ENCODE results near the gene ALK.

ALK gene

GRCh38 chr2:29212009-29212408, 709.4 kb downstream of the ALK start:
- DNase-seq: no peak

GRCh38 chr2:29209551-29209950, 711.8 kb downstream of the ALK start:
- DNase-seq: no peak

GRCh38 chr2:29207352-29208148, 713.8 kb downstream of the ALK start:
- DNase-seq: no peak

GRCh38 chr2:29206941-29207340, 714.4 kb downstream of the ALK start:
- no peak for DNase-seq

GRCh38 chr2:29202819-29203495, 718.4 kb downstream of the ALK start:
- DNase-seq: no peak

GRCh38 chr2:29201979-29202378, 719.4 kb downstream of the ALK start:
- DNase-seq: no peak

- peak; percentile 73 for DNase-seq
Observed at GRCh38 chr2:29196792-29197788, 724.3 kb downstream of the ALK start.

GRCh38 chr2:29195796-29196195, 725.6 kb downstream of the ALK start:
- no peak for DNase-seq

GRCh38 chr2:29193681-29194080, 727.7 kb downstream of the ALK start:
- DNase-seq: no peak

GRCh38 chr2:29193111-29193510, 728.3 kb downstream of the ALK start:
- no peak for DNase-seq

- DNase-seq: no peak
Observed at GRCh38 chr2:29192526-29192925, 728.9 kb downstream of the ALK start.

- no peak for DNase-seq
Observed at GRCh38 chr2:29191817-29192216, 729.6 kb downstream of the ALK start.

- no peak for DNase-seq
Observed at GRCh38 chr2:29189052-29189451, 732.3 kb downstream of the ALK start.

- DNase-seq: no peak
Observed at GRCh38 chr2:29187926-29188325, 733.5 kb downstream of the ALK start.

GRCh38 chr2:29186817-29187216, 734.6 kb downstream of the ALK start:
- no peak for DNase-seq

- DNase-seq: no peak
Observed at GRCh38 chr2:29184531-29184930, 736.9 kb downstream of the ALK start.

- DNase-seq: no peak
Observed at GRCh38 chr2:29182920-29183319, 738.5 kb downstream of the ALK start.

GRCh38 chr2:29182334-29182733, 739.1 kb downstream of the ALK start:
- no peak for DNase-seq

GRCh38 chr2:29175338-29175737, 746.0 kb downstream of the ALK start:
- no peak for DNase-seq

GRCh38 chr2:29174937-29175336, 746.4 kb downstream of the ALK start:
- no peak for DNase-seq

- DNase-seq: no peak
Observed at GRCh38 chr2:29166242-29167039, 754.9 kb downstream of the ALK start.
